Activated naive CD4-positive, alpha-beta T cell treated with Interleukin-2 at 50 U/mL for 16 hours (primary cell): ENCODE measurements around the gene WASHC2A.
"Not testable (repeated sequence)": the region's sequence is repeated elsewhere in the genome, so short reads cannot be mapped to it uniquely, and the experiment has no call there.

ENCODE experiments used
- DNase-seq: peaks from one replicate; pipeline ENCODE4 v3.0.0-alpha.2; 2020

Gene WASHC2A

GRCh38 chr10:50152792-50153272 lies 85.1 kb downstream of the WASHC2A start:
- DNase-seq = no peak

GRCh38 chr10:50157868-50158267 lies 90.1 kb downstream of the WASHC2A start:
- not testable (repeated sequence) for DNase-seq

GRCh38 chr10:50159856-50160255 lies 92.1 kb downstream of the WASHC2A start:
- not testable (repeated sequence) for DNase-seq

GRCh38 chr10:50165038-50165437 lies 97.3 kb downstream of the WASHC2A start:
- DNase-seq = not testable (repeated sequence)

GRCh38 chr10:50167833-50168232 lies 100.1 kb downstream of the WASHC2A start:
- DNase-seq = not testable (repeated sequence)

GRCh38 chr10:50169506-50169905 lies 101.8 kb downstream of the WASHC2A start:
- not testable (repeated sequence) for DNase-seq

GRCh38 chr10:50174788-50175525 lies 107.2 kb downstream of the WASHC2A start:
- not testable (repeated sequence) for DNase-seq
